Neural cell (in vitro differentiated cells): ENCODE results near the gene DPH6.

Experiments used
- EP300 ChIP-seq: fragments of 450-650 bp; conservative IDR thresholded peaks from 2 replicates; pipeline ENCODE4 v1.6.1; 2014; ENCODE audit warnings: antibody characterized with exemption, mild to moderate bottlenecking, moderate library complexity; ENCODE audit not compliant: poor library complexity, severe bottlenecking
- EZH2 ChIP-seq: fragments of 200-600, 300-800 bp; shearing (Covaris generic), sonication (generic); IDR thresholded peaks from 2 replicates; pipeline ENCODE4 v1.6.1; 2014; ENCODE audit warnings: antibody characterized with exemption, low read length, borderline replicate concordance, mild to moderate bottlenecking; ENCODE audit not compliant: insufficient read depth, poor library complexity, severe bottlenecking
- RAD21 ChIP-seq: fragments of 450-650 bp; conservative IDR thresholded peaks from 2 replicates; pipeline ENCODE4 v1.6.1; 2014; ENCODE audit warnings: antibody characterized with exemption, mild to moderate bottlenecking, moderate library complexity
- TF ChIP-seq, protein P1 (sequence below): fragments of 450-650 bp; IDR thresholded peaks from 2 replicates; pipeline ENCODE4 v1.5.1; 2014; ENCODE audit warnings: antibody characterized with exemption, mild to moderate bottlenecking, moderate library complexity; ENCODE audit not compliant: poor library complexity, severe bottlenecking

- TF ChIP-seq, protein P1, sequence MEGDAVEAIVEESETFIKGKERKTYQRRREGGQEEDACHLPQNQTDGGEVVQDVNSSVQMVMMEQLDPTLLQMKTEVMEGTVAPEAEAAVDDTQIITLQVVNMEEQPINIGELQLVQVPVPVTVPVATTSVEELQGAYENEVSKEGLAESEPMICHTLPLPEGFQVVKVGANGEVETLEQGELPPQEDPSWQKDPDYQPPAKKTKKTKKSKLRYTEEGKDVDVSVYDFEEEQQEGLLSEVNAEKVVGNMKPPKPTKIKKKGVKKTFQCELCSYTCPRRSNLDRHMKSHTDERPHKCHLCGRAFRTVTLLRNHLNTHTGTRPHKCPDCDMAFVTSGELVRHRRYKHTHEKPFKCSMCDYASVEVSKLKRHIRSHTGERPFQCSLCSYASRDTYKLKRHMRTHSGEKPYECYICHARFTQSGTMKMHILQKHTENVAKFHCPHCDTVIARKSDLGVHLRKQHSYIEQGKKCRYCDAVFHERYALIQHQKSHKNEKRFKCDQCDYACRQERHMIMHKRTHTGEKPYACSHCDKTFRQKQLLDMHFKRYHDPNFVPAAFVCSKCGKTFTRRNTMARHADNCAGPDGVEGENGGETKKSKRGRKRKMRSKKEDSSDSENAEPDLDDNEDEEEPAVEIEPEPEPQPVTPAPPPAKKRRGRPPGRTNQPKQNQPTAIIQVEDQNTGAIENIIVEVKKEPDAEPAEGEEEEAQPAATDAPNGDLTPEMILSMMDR, result no peak
- TF ChIP-seq EZH2 (no peak), EP300 (no peak), RAD21 (no peak)
These were observed 15.3 kb upstream of the DPH6 start for GRCh38 chr15:35561308-35561707.
